ENCODE data around the gene CLBA1. TPM values are rescaled to one million over a fixed set of nuclear protein-coding genes. Genes with fewer than 3 reads are reported as not detected.

CLBA1 gene
- total RNA-seq, 2 donors from 2014 or later = 0.20 to 0.97 TPM

- Mint-ChIP-seq H3K36me3 (peaks cover 0 to 6% of the 10 kb centered on the region in 2 donors), H3K27ac (no peak overlapping the region), H3K9me3 (no peaks in the 10 kb centered on the region)
- ATAC-seq = no peak
- no peak for DNase-seq (ENCODE audit: low spot score in 2 of 2)
Measured at GRCh38 chr14:104973385-104974145, 12.0 kb upstream of the CLBA1 start.

DNA sequence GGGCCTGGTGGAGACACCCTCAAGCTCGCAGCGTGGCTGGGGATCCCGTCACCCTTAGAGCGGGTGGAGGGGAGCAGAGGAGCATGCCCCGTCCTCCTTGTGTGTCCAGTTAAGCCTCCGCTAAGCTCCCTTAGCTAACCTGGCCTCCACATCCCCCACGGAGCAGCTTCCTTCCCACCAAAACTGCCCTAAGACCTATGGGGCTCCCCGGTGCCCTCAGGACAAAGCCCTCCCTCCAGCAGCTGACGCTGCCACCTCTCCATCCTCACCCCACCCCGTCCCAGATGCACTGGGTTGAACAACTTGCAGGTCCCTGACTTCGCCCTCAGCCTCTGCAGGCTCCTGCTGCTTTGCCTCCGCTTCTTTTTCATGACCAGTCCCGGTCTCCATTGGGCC is 11.4 kb upstream of the CLBA1 start:
- ATAC-seq (no peak), DNase-seq (ENCODE audit: low spot score in 2 of 2) (no peak)
- no peaks in the 10 kb centered on the region for H3K9me3 Mint-ChIP-seq
- H3K36me3 Mint-ChIP-seq = peaks cover 0 to 6% of the 10 kb centered on the region in 2 donors
- no peak overlapping the region for H3K27ac Mint-ChIP-seq

- Mint-ChIP-seq H3K36me3 (peaks cover 0 to 6% of the 10 kb centered on the region in 2 donors), H3K27ac (no peak overlapping the region), H3K9me3 (no peaks in the 10 kb centered on the region)
- ATAC-seq (no peak), DNase-seq (ENCODE audit: low spot score in 2 of 2) (no peak)
Measured at GRCh38 chr14:104974665-104975390, 10.8 kb upstream of the CLBA1 start.

DNA sequence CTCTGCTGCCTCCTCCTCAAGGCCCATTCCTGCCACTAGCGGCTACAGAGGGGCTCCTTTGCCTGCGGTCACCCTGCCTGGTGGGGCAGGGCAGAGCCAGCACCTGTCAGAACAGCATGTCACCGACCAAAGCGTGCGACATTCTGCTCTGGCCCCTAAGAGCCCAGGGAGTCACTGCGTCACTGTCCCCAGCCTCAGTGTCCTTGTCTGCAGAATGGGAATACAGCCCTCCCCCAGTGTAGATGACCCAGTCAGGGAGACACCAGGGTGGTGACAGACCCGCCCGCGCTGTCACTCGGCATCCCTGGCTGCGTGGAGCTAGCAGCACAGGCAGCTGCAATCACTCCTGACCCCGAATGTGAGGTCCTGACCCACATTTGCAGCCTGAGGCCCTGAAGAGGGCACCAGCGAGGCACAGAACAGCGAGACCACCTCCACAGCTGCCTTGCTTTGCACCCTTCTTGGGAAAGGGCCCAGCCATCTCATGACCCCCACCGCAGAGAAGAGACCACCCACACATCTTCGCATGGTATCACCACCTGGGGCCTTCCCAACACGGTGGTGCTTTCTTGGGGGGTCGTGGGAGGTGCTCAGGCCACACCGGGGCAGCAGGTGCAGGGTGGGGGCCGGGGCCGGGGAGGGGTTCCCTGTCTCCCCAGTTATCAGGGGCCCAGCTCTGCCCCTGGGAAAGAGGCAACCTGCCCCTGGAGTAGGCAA is 9.9 kb upstream of the CLBA1 start:
- no peak for DNase-seq (ENCODE audit: low spot score in 2 of 2)
- H3K9me3 Mint-ChIP-seq = no peaks in the 10 kb centered on the region
- peak in 1 of 2 donors; percentile 15 for ATAC-seq

GRCh38 chr14:104976198-104977007 is 9.2 kb upstream of the CLBA1 start:
- Mint-ChIP-seq H3K36me3 (peaks cover 0 to 6% of the 10 kb centered on the region in 2 donors), H3K27ac (no peak overlapping the region), H3K9me3 (no peaks in the 10 kb centered on the region)
- peak; percentile 75 to 86 for ATAC-seq
- peak; percentile 81 to 95 for DNase-seq (ENCODE audit: low spot score in 2 of 2)

More for the DNA sequence above, 9.9 kb upstream of the CLBA1 start:
- peaks cover 0 to 6% of the 10 kb centered on the region in 2 donors for H3K36me3 Mint-ChIP-seq
- no peak overlapping the region for H3K27ac Mint-ChIP-seq

- Mint-ChIP-seq H3K36me3 (peaks cover 0 to 6% of the 10 kb centered on the region in 2 donors), H3K27ac (no peak overlapping the region)
Measured at GRCh38 chr14:104977008-104977680, 8.4 kb upstream of the CLBA1 start.

DNA sequence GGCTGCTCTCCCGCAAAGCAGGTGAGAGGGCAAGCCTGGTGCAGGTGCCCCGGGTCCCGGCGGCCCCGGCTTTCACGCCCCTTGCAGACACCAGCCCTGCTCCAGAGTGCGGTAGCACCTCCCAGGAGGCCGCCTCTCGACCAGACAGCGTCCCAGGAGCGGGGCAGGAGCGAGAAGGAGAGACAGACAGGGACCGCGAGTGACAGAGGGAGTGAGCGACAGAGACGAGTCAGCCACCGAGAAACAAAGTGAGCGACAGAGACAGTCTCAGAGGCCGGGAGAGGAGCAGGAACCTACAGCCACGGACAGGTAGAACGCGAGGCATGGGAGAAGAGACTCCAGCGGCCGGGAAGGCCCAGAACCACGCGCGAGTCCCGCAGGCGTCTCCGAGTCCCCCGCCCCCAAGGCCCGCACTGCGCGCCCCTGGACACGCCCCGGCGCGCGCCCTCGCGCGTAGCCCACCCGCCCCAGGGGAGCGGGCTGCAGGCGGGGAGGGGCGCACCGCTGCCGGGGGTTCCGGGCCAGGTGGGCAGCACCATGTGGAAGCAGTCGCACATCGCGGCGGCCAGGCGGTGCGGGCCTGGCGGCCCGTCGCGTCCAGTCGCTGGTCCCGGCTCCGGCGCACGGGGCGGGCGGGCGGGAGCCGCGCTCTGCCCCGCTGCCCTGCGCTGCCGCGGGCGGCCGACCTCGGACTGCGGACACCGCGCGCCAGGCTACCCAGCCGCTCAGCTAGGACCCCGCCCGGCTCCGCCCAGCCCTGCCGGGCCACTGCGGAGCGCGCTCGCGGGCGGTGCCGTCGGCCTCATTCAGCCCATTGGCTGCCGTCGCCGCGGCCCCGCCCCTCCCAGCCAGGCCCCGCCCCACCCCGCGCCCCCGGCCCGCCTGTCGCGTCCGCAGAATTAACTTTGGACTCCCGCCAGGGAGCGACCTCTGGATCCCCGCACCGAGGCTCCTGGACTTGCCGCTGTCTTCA is 7.6 kb upstream of the CLBA1 start, which contains the start of gene AHNAK2:
AHNAK2 (minus strand) TSS at position 694 of the 973 bp plus-strand sequence; CDS start at position 557, 137 bp downstream.
- Mint-ChIP-seq H3K27ac (no peak within 1 kb of the TSS), H3K36me3 (peaks cover 0 to 6% of the 10 kb centered on the region in 2 donors), H3K9me3 (no peaks in the 10 kb centered on the region)
- ATAC-seq (peak; percentile 74 to 89), DNase-seq (ENCODE audit: low spot score in 2 of 2) (peak; percentile 61 to 74)

More at GRCh38 chr14:104977008-104977680, 8.4 kb upstream of the CLBA1 start:
- peak in 1 of 2 donors; percentile 49 for DNase-seq (ENCODE audit: low spot score in 2 of 2)
- H3K9me3 Mint-ChIP-seq = no peaks in the 10 kb centered on the region
- ATAC-seq = no peak

GRCh38 chr14:104978746-104979691 is 6.6 kb upstream of the CLBA1 start:
- H3K9me3 Mint-ChIP-seq = no peaks in the 10 kb centered on the region
- no peak for ATAC-seq
- peak in 1 of 2 donors; percentile 50 for DNase-seq (ENCODE audit: low spot score in 2 of 2)
- no peak overlapping the region for H3K27ac Mint-ChIP-seq
- H3K36me3 Mint-ChIP-seq = peaks cover 0 to 6% of the 10 kb centered on the region in 2 donors

DNA sequence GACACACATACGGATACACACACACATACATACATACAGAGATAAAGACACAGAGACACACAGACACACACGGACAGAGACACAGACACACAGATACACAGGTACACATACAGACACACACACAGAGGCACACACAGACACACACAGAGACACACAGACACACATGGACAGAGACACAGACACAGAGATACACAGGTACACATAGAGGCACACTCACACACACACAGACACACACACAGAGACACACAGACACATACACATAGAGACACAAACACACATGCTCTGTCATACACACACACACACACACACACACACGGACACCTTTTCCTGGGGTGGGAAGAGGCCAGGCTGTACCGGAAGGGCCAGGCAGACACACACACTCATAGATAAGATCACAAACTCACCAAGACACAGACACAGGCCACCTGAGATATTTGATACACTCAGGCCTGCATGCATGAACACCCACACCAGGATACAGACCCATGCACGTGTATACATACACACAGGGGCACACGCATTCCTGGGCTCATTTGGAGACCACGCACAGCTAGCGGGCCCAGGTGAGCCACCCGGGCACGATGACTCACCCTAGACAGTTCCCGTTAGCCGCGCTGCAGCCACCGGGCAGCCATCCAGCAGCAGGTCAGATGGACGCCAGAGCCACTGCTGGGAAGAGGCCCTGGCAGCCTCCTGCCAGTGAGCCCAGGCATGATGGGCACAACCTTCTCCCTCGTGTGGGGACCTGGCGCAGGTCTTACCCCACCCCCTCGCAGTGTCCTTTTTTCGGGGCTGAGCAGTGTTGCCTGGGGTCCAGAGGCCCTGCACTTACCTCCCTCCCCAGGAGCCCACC is 5.6 kb upstream of the CLBA1 start:
- Mint-ChIP-seq H3K36me3 (peaks cover 0 to 6% of the 10 kb centered on the region in 2 donors), H3K27ac (no peak overlapping the region), H3K9me3 (no peaks in the 10 kb centered on the region)
- DNase-seq (ENCODE audit: low spot score in 2 of 2) (no peak), ATAC-seq (no peak)

GRCh38 chr14:104980611-104981531 is 4.7 kb upstream of the CLBA1 start:
- H3K36me3 Mint-ChIP-seq = peaks cover 0 to 6% of the 10 kb centered on the region in 2 donors
- no peak overlapping the region for H3K27ac Mint-ChIP-seq
- no peaks in the 10 kb centered on the region for H3K9me3 Mint-ChIP-seq
- ATAC-seq (no peak), DNase-seq (ENCODE audit: low spot score in 2 of 2) (peak in 1 of 2 donors; percentile 53)

GRCh38 chr14:104981699-104982541 is 3.7 kb upstream of the CLBA1 start:
- Mint-ChIP-seq H3K27ac (no peak overlapping the region), H3K9me3 (no peaks in the 10 kb centered on the region), H3K36me3 (peaks cover 0 to 6% of the 10 kb centered on the region in 2 donors)
- ATAC-seq (no peak), DNase-seq (ENCODE audit: low spot score in 2 of 2) (peak in 1 of 2 donors; percentile 50)
